ENCODE measurements around the gene KRTAP4-8. TPM values are rescaled to one million over a fixed set of nuclear protein-coding genes. Genes with fewer than 3 reads are reported as not detected.

KRTAP4-8 gene
- total RNA-seq, 2 experiments from 2014 or later, result not detected

- H3K79me2 ChIP-seq (ENCODE audit: insufficient read depth, low read depth, low read length), result no peaks in the 10 kb centered on the region
- no peak overlapping the region for H3K4me3 ChIP-seq (ENCODE audit: low read depth, low read length, poor library complexity, severe bottlenecking)
- no peak overlapping the region for H3K27ac ChIP-seq (ENCODE audit: low read depth, low read length, poor library complexity, severe bottlenecking)
- H4K20me1 ChIP-seq (ENCODE audit: insufficient read depth, low read length), result no peaks in the 10 kb centered on the region
- no peak for DNase-seq (ENCODE audit: low spot score)
- no peaks in the 10 kb centered on the region for H3K9me3 ChIP-seq (ENCODE audit: low read length)
- no TSS peak for BruUV-seq (replicated peaks)
- H3K9me2 ChIP-seq (ENCODE audit: insufficient read depth, low read length), result no peaks in the 10 kb centered on the region
- CTCF ChIA-PET (ENCODE audit: unreplicated experiment), result no interaction called here
- no peak overlapping the region for H3K4me2 ChIP-seq (ENCODE audit: low read length)
- POLR2A ChIA-PET, result interaction anchor here (1.2 kb wide), 1 partner anchor 10 kb away, joined by 3 read pairs; the partner anchor contains the start of gene KRTAP4-12
- no peak for TF ChIP-seq EZH2phosphoT487 (IDR thresholded peaks at IDR 0.05; ENCODE audit: borderline replicate concordance, low read depth, low read length)
- intact Hi-C loops (cut with micrococcal nuclease; ENCODE audit: unreplicated experiment), result no loop called here
- H2AFZ ChIP-seq (ENCODE audit: low read length), result no peak overlapping the region
- no peaks in the 10 kb centered on the region for H3K4me1 ChIP-seq (ENCODE audit: insufficient read depth, low read length, poor library complexity, severe bottlenecking)
- no peaks in the 10 kb centered on the region for H3K36me3 ChIP-seq (ENCODE audit: insufficient read depth, low read length)
These were observed 36.2 kb upstream of the KRTAP4-8 start for GRCh38 chr17:41133880-41134735.

- CTCF ChIA-PET (ENCODE audit: unreplicated experiment), result no interaction called here
- H3K4me1 ChIP-seq (ENCODE audit: insufficient read depth, low read length, poor library complexity, severe bottlenecking), result no peaks in the 10 kb centered on the region
- no peak for TF ChIP-seq EZH2phosphoT487 (IDR thresholded peaks at IDR 0.05; ENCODE audit: borderline replicate concordance, low read depth, low read length)
- TF ChIP-seq, protein P1, sequence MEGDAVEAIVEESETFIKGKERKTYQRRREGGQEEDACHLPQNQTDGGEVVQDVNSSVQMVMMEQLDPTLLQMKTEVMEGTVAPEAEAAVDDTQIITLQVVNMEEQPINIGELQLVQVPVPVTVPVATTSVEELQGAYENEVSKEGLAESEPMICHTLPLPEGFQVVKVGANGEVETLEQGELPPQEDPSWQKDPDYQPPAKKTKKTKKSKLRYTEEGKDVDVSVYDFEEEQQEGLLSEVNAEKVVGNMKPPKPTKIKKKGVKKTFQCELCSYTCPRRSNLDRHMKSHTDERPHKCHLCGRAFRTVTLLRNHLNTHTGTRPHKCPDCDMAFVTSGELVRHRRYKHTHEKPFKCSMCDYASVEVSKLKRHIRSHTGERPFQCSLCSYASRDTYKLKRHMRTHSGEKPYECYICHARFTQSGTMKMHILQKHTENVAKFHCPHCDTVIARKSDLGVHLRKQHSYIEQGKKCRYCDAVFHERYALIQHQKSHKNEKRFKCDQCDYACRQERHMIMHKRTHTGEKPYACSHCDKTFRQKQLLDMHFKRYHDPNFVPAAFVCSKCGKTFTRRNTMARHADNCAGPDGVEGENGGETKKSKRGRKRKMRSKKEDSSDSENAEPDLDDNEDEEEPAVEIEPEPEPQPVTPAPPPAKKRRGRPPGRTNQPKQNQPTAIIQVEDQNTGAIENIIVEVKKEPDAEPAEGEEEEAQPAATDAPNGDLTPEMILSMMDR (conservative IDR thresholded peaks at IDR 0.05; ENCODE audit: low read length), result no peak
- H3K27ac ChIP-seq (ENCODE audit: low read depth, low read length, poor library complexity, severe bottlenecking), result no peak overlapping the region
- H2AFZ ChIP-seq (ENCODE audit: low read length), result no peak overlapping the region
- no peaks in the 10 kb centered on the region for H4K20me1 ChIP-seq (ENCODE audit: insufficient read depth, low read length)
- H3K36me3 ChIP-seq (ENCODE audit: insufficient read depth, low read length), result no peaks in the 10 kb centered on the region
- H3K79me2 ChIP-seq (ENCODE audit: insufficient read depth, low read depth, low read length), result no peaks in the 10 kb centered on the region
- H3K4me3 ChIP-seq (ENCODE audit: low read depth, low read length, poor library complexity, severe bottlenecking), result no peak overlapping the region
- H3K9me3 ChIP-seq (ENCODE audit: low read length), result no peaks in the 10 kb centered on the region
- no peaks in the 10 kb centered on the region for H3K9me2 ChIP-seq (ENCODE audit: insufficient read depth, low read length)
- no TSS peak for BruUV-seq (replicated peaks)
- no peak for DNase-seq (ENCODE audit: low spot score)
- intact Hi-C loops (cut with micrococcal nuclease; ENCODE audit: unreplicated experiment), result no loop called here
- no peak overlapping the region for H3K4me2 ChIP-seq (ENCODE audit: low read length)
- POLR2A ChIA-PET, result no interaction called here
These were observed 34.0 kb upstream of the KRTAP4-8 start for GRCh38 chr17:41131979-41132378.

DNA sequence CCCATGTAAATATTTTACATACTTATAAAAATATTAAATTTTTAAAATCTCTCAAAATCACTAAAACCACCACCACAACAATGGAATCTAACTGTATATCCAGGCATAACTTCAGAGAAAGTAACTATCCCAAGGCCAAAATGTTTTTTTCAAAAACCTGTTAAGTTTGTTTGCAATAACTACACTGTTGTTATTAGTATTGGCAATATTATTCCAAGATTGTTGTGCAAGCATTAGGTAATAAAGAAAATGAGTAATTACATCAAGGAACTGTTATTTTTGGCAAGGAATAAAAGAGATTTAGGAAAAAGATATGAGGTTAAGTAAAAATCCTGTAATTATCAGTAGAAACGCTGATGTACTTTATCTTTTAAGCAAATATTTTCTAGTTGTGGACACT, 29.4 kb upstream of the KRTAP4-8 start:
- CTCF ChIA-PET (ENCODE audit: unreplicated experiment), result no interaction called here

More for the DNA sequence above, 29.4 kb upstream of the KRTAP4-8 start:
- no peak for DNase-seq (ENCODE audit: low spot score)
- Histone ChIP-seq H3K9me3 (ENCODE audit: low read length) (0 out of 2 replicates have a peak, but pooled peaks cover 1% of the 10 kb centered on the region), H3K9me2 (ENCODE audit: insufficient read depth, low read length) (no peaks in the 10 kb centered on the region), H3K79me2 (ENCODE audit: insufficient read depth, low read depth, low read length) (no peaks in the 10 kb centered on the region), H2AFZ (ENCODE audit: low read length) (no peak overlapping the region), H4K20me1 (ENCODE audit: insufficient read depth, low read length) (no peaks in the 10 kb centered on the region), H3K27ac (ENCODE audit: low read depth, low read length, poor library complexity, severe bottlenecking) (no peak overlapping the region), H3K4me1 (ENCODE audit: insufficient read depth, low read length, poor library complexity, severe bottlenecking) (no peaks in the 10 kb centered on the region), H3K4me3 (ENCODE audit: low read depth, low read length, poor library complexity, severe bottlenecking) (no peak overlapping the region), H3K36me3 (ENCODE audit: insufficient read depth, low read length) (no peaks in the 10 kb centered on the region), H3K4me2 (ENCODE audit: low read length) (no peak overlapping the region)
- TF ChIP-seq, protein P1 (conservative IDR thresholded peaks at IDR 0.05; ENCODE audit: low read length), result no peak
- no peak for TF ChIP-seq EZH2phosphoT487 (IDR thresholded peaks at IDR 0.05; ENCODE audit: borderline replicate concordance, low read depth, low read length)
- intact Hi-C loops (cut with micrococcal nuclease; ENCODE audit: unreplicated experiment), result no loop called here
- BruUV-seq (replicated peaks), result no TSS peak
- POLR2A ChIA-PET, result no interaction called here

Data from OCI-LY7 (cell line).